HG03575 (cell line): ENCODE results near the gene SOX21.

Experiments used
- ATAC-seq: cut with Tn5 transposase; IDR thresholded peaks from one replicate; pipeline ENCODE4 v1.9.1; 2021; ENCODE audit not compliant: unreplicated experiment, insufficient number of reproducible peaks, low FRiP score; ENCODE audit errors: extremely low read depth

The SOX21 gene

GRCh38 chr13:94696171-94696570 is 16.2 kb downstream of the SOX21 start:
- no peak for ATAC-seq

DNA sequence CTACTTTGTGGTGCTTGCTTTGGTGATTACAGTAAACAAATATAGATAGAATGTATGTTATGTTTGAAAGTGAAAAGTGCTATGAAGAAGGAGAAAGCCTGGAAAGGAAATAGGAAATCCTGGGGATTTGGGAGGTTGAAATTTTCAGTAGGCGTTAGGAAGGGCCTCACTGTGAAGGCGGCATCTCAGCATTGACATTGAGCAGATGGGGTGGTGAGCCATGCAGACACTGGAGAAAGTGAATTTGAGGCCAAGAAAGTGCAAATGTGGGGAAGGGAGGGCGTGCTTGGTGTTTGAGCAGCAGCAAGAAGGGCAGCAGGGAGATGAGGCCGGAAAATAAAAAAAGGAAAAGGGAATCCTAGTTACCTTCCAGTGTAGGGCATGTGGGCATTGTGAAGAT is 20.3 kb downstream of the SOX21 start:
- ATAC-seq, result no peak

GRCh38 chr13:94683409-94683808 is 28.9 kb downstream of the SOX21 start:
- ATAC-seq, result no peak

- no peak for ATAC-seq
Measured at GRCh38 chr13:94682229-94682628, 30.1 kb downstream of the SOX21 start.

- ATAC-seq, result no peak
Measured at GRCh38 chr13:94679614-94680013, 32.7 kb downstream of the SOX21 start.

DNA sequence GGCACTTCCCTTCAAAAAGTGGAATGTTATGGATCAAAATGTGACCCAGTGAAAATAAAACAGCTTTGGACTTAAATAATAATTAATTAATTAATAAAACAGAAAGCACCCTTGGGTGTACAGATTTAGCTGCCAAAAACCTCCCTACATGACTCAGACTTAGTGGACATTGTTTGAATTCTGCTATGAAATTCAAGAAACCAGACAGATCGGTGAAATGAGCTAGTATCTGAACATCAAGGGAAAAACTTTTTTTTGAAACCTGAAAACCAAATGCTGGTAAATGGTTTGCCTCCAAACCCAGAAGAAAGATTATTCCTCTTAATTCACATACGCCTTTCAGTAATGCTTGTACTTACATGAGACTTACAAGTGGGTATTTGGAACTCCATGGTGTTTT is 33.5 kb downstream of the SOX21 start:
- ATAC-seq, result no peak

- ATAC-seq, result no peak
Measured at GRCh38 chr13:94677799-94678198, 34.5 kb downstream of the SOX21 start.

DNA sequence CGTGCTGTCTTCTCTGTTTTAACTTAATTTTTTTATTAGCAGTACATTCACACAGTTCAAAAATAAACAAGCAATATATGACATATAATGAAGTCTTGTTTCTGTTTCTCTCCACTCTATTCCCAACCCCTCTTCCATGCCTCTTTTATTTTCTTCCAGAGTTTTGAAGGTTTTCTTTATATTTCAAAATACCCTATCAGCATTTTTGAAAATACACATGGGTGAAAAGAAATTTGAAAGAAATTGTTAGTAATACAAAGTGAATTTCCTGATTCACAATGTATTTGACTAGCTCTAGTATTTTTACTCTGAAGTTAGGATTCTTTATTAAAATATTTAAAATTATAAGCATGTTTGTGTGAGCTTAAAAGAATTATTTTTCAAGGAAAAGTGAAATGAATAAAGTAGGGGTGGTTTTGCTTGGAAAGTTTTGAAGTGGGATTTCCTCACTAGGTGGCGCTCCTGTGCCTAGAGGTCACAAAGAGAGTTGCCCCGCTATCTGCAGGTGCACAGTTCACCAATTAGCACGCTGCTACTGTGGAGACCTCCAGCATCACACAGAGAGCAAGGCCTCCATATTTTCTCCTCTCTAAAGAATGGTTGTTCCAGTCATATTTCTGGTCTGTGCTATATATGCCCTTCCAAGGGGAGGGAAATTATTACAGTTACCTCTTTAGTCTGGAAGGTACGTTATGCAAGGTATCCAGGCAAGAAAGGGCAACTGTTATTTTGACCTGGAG is 37.6 kb downstream of the SOX21 start:
- no peak for ATAC-seq

GRCh38 chr13:94673851-94674250 is 38.5 kb downstream of the SOX21 start:
- ATAC-seq, result no peak

DNA sequence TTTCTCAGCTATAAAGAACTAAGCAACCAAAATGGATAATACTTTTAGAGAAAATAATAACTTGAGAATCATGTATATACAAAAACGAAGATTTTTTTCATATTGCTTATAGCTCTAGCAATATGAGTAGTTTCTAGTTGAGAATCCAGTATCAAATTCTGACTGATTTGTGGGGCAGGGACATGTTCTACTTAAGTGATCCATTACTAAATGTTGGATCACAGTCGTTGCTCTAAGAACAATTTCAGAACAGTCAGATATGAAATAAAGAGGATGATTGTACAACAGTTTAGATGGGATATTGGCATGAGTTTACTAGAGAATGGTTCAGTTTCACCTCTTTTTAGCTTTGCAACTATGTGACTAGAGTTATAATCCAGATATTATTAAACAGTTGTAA is 39.9 kb downstream of the SOX21 start:
- no peak for ATAC-seq

GRCh38 chr13:94667190-94667589 is 45.2 kb downstream of the SOX21 start:
- no peak for ATAC-seq

GRCh38 chr13:94666065-94666464 is 46.3 kb downstream of the SOX21 start:
- no peak for ATAC-seq

DNA sequence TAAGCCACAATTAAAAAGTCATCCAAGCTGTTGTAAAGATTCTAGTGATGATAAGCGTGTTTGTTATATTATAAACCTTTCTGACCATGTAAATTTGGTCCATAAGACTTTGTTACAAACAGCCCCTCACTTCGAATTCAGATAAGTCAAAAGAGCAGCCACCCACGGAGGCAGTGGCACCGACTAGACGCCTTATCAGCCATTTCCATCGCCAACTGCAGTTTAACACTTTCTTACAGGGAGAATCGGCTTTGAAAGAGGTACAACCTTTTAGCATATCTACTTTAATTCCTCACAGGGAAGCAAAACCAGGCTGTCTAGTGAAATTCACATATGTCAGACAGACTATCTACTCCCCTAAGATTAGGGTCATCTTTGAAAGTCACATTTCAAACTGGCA is 47.5 kb downstream of the SOX21 start:
- ATAC-seq, result no peak

- no peak for ATAC-seq
Measured at GRCh38 chr13:94662274-94662945, 49.9 kb downstream of the SOX21 start.

GRCh38 chr13:94661406-94661805 is 50.9 kb downstream of the SOX21 start:
- no peak for ATAC-seq

GRCh38 chr13:94660695-94661326 is 51.5 kb downstream of the SOX21 start:
- no peak for ATAC-seq
